Measurements from ENCODE around the gene NSD1.
"Not testable (repeated sequence)": the region's sequence is repeated elsewhere in the genome, so short reads cannot be mapped to it uniquely, and the experiment has no call there.

The NSD1 gene

DNA sequence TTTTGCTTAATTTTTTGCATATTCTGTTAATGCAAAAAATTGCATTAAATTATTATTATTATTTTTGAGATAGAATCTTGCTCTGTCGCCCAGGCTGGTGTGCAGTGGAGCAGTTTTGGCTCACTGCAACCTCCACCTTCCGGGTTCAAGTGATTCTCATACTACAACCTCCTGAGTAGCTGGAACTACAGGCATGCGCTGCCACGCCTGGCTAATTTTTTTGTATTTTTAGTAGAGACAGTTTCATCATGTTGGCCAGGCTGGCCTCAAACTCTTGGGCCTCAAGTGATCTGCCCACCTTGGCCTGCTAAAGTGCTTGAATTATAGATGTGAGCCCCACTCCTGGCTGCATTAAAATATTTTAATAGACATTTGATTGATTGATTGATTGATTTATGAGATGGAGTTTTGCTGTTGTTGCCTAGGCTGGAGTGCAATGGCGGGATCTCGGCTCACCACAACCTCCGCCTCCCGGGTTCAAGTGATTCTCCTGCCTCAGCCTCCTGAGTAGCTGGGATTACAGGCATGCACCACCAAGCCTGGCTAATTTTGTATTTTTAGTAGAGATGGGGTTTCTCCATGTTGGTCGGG is 44.4 kb downstream of the NSD1 start:
- DNase-seq: not testable (repeated sequence)

DNA sequence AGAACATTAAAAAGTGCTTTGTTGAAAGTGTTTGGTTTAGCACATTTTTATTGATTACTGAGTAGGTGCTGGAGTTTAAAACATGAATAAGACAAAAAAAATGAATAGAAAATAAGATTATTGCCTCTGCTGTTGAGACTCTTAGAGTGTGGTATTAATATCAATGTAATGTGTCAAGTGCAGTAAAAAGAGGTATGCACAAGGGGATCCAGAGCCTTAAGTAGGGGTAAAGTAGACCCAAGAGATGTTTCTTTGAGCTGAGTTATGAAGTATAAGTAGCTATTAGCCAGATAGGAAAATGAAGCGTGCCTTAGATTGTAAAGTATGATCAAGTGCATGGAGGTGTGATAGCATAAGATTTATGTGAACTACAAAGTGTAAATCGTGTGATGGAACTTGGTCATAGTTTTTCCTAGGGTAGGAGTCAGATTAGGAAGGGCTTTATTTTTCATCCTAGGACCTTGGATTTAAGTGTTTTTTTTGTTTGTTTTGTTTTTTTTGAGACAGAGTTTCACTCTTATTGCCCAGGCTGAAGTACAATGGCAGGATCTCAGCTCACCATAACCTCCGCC is 45.2 kb downstream of the NSD1 start:
- DNase-seq: no peak

DNA sequence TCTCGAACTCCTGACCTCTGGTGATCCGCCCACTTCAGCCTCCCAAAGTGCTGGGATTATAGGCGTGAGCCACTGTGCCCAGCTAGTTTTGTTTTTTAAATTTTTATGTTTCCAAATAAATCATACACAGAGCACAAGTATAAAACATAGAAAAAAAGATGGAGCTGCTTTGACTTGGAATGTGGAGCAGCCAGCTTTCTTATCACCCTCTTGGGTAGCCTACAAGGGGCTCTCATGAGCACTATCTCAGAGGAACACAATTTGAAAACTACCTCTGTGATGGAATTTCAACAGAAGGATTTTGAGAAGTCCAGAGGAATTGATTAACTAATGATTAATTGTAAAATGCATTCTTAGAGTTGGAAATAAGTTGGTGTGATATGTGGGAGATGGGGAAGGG is 45.9 kb downstream of the NSD1 start:
- DNase-seq: no peak

DNA sequence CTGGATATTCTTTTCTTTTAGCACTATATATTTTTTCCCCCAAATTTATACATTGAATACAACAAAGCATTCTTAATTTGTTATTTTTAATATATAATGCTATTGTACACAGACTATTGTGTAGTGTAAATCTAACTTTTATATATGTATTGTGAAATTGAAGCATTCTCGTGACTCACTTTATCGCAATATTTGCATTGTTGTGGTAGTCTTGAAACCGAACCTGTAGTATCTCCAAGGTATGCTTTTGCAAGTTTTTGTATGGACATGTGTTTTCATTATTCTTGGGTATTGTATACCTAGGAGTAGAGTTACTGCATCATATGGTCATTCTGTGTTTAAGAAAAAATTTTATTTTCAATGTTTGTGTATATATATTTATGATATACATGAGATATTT is 49.6 kb downstream of the NSD1 start:
- DNase-seq: no peak

GRCh38 chr5:177183766-177184360 is 50.3 kb downstream of the NSD1 start:
- DNase-seq: no peak

DNA sequence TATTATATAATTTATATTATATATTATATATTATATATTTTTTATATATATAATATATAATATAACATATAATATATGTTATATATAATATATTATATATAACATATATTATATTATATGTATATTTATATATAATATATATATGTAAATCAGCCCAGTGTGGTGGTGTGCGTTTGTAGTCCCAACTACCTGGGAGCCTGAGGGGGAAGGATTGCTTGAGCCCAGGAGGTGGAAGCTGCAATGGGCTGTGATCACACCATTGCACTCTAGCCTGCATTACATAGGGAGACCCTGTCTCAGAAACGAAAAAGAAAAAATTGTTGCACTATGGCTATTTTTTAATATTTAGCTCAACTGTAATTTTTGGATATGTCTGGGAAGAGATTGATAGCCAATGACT is 52.4 kb downstream of the NSD1 start:
- no peak for DNase-seq

DNA sequence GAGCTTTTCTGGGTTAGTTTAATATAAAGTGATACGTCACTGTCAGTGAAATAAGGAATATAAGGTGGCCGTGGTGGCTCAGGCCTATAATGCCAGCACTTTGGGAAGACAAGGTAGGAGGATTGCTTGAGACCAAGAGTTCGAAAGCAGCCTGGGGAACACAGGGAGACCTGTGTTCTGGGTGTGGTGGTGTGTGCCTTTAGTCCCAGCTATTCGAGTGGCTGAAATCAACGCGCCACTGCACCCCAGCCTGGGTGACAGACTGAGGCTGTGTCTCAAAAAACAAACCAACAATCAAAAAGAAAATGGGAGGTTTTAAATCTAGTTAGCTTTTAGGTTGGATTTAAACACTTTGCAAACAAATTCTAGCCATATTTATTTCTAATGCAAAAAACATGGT is 53.1 kb downstream of the NSD1 start:
- DNase-seq: no peak

GRCh38 chr5:177188775-177189174 is 55.2 kb downstream of the NSD1 start:
- DNase-seq: no peak

- DNase-seq: no peak
Observed at GRCh38 chr5:177189416-177189815, 55.8 kb downstream of the NSD1 start.

- no peak for DNase-seq
Observed at GRCh38 chr5:177189965-177190364, 56.4 kb downstream of the NSD1 start.

- DNase-seq: no peak
Observed at GRCh38 chr5:177194268-177194667, 60.7 kb downstream of the NSD1 start.

GRCh38 chr5:177195307-177195952 is 61.9 kb downstream of the NSD1 start:
- DNase-seq: no peak

GRCh38 chr5:177198738-177199137 is 65.2 kb downstream of the NSD1 start:
- no peak for DNase-seq

DNA sequence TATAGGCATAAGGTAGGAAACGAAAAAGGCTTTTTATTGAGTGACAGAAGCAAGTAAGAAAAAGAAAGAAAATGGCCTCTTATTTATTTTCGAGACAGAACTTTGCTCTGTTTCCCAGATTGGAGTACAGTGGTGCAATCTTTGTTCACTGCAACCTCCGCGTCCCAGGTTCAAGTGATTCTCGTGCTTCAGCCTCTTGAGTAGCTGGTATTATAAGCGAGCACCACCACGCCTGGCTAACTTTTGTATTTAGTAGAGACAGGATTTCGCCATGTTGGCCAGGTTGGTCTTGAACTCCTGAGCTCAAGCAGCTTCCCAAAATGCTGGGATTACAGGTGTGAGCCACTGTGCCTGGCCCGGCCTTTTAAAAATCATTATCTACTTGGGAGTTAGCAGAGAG is 70.7 kb downstream of the NSD1 start:
- DNase-seq: no peak

- no peak for DNase-seq
Observed at GRCh38 chr5:177209610-177210009, 76.0 kb downstream of the NSD1 start.

- DNase-seq: no peak
Observed at GRCh38 chr5:177212242-177212641, 78.7 kb downstream of the NSD1 start.

- DNase-seq: no peak
Observed at GRCh38 chr5:177220576-177220975, 87.0 kb downstream of the NSD1 start.

GRCh38 chr5:177222269-177222668 is 88.7 kb downstream of the NSD1 start:
- DNase-seq: no peak

GRCh38 chr5:177225798-177226197 is 92.2 kb downstream of the NSD1 start:
- DNase-seq: no peak

DNA sequence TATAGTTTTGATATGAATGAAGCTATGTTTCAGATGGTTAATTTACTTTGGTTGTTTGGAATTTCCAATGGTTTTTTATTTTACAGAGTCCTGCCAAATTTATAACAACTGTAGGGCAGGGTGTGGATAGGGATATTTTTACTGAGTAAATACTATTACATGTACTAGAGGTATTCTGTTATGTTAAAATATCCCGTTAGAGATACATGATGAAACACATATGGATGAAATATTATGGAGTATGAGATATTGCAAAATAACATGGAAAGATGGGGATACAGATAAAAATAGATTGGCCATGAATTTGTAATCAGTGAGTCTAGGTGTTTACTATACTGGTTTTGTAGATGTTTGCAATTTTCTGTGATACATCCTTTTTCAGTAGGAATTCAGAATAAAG is 93.3 kb downstream of the NSD1 start:
- DNase-seq: no peak

- DNase-seq: no peak
Observed at GRCh38 chr5:177228751-177229150, 95.2 kb downstream of the NSD1 start.

DNA sequence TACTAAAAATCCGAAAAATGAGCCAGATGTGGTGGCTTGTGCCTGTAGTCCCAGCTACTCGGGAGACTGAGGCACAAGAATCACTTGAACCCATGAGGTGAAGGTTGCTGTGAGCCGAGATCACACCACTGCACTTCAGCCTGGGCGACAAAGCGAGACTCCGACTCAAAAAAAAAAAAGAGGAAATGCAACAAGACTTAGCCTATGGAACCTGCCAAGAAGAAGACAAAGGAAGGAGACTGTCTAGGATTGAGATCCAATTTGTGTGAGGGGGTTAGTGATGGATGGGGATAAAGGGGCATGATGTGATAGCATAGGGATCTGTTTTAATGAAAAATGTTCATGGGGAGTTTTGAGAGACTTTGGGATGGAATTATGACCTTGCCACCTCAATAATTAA is 97.1 kb downstream of the NSD1 start:
- no peak for DNase-seq

DNA sequence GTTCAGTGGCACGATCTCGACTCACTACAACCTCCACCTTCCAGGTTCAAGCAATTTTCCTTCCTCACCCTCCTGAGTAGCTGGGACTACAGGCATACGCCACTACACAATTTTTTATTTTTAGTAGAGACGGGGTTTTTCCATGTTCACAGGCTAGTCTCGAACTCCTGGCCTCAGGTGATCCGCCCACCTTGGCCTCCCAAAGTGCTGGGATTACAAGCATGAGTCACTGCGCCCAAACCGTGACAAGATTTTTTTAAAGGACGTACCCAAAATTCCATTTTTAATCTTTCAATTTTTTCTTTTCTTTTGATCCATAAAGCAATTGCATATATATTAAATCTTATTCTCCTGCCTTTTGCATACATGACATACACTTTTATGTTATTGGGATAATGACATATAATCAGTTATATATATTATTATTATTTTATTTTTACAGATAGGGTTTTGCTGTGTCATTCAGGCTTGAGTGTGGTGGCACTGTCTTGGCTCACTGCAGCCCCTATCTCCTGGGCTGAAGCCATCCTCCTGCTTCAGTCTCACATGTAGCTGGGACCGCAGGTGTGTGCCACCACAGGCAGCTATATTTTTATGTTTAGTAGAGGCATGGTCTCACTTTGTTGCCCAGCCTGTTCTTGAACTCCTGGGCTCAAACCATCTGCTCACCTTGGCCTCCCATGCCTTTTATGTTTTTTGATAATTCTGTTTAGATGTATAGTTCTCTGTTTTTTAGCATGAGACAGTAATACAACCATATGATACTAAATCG is 98.1 kb downstream of the NSD1 start:
- no peak for DNase-seq

- no peak for DNase-seq
Observed at GRCh38 chr5:177232358-177232757, 98.8 kb downstream of the NSD1 start.
